Measurements from ENCODE around the gene UBE2O.

DNA sequence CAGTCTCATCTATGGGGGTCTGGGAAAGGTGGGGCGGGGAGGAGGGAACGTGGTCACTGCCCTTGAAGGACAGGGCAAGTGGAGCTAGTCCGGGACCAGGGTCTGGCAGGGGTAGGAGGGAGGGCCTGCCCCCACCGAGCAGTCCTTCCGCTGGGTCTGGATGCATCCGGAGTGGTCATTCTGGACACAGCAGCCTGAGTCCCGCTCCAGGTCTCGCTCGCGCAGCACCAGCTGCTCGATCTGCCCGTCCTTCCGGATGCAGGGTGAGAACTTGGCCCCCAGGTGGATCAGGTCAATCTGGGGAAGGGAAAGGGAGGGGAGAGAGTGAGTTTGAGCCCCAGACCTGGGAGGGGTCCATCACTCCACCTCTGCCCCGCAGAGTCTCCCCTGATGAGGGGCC lies 21.3 kb upstream of the UBE2O start:
- TF ChIP-seq, protein P1, sequence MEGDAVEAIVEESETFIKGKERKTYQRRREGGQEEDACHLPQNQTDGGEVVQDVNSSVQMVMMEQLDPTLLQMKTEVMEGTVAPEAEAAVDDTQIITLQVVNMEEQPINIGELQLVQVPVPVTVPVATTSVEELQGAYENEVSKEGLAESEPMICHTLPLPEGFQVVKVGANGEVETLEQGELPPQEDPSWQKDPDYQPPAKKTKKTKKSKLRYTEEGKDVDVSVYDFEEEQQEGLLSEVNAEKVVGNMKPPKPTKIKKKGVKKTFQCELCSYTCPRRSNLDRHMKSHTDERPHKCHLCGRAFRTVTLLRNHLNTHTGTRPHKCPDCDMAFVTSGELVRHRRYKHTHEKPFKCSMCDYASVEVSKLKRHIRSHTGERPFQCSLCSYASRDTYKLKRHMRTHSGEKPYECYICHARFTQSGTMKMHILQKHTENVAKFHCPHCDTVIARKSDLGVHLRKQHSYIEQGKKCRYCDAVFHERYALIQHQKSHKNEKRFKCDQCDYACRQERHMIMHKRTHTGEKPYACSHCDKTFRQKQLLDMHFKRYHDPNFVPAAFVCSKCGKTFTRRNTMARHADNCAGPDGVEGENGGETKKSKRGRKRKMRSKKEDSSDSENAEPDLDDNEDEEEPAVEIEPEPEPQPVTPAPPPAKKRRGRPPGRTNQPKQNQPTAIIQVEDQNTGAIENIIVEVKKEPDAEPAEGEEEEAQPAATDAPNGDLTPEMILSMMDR (IDR thresholded peaks at IDR 0.05 in 4 of 5, conservative IDR thresholded peaks at IDR 0.05 in 1 of 5), result no peak
- no peak for TF ChIP-seq POLR2A (IDR thresholded peaks at IDR 0.05)

Data from gastrocnemius medialis (tissue), 4 donors.